GM12878 (cell line): ENCODE results near the gene KRT32. TPM values are rescaled to one million over a fixed set of nuclear protein-coding genes. Genes with fewer than 3 reads are reported as not detected.

Experiments used
- ATAC-seq: fragments of 200-7000 bp; cut with Tn5 transposase; 3 replicates; pipeline ENCODE4 v1.9.1; 2020; ENCODE audit warnings: mild to moderate bottlenecking, moderate library complexity
- BruUV-seq: library from RNA; stranded (reverse); fragments of 400-500 nt; replicated peaks from 2 replicates; lab custom pipeline; 2021; lab: Mats Ljungman, UMichigan
- CTCF ChIA-PET: fragments of 300-600 bp; sonication (Branson Sonifier 250); formaldehyde crosslinking; extraction: SDS; loops from one replicate; lab custom pipeline; 2021; ENCODE audit warnings: inconsistent platforms; lab: Yijun Ruan, JAX
- POLR2A ChIA-PET: fragments of 350-600 bp; formaldehyde crosslinking; extraction: SDS; loops from one replicate; lab custom pipeline; 2021; ENCODE audit warnings: inconsistent platforms; lab: Charles Lee
- RAD21 ChIA-PET: fragments of 300-600 bp; sonication (Branson Sonifier 250); formaldehyde crosslinking; loops from one replicate; lab custom pipeline; 2023; ENCODE audit warnings: antibody characterized with exemption; ENCODE audit not compliant: unreplicated experiment; lab: Charles Lee
- SMC1A ChIA-PET: fragments of 300-600 bp; sonication (Branson Sonifier 250); formaldehyde crosslinking; loops from one replicate; lab custom pipeline; 2023; ENCODE audit not compliant: unreplicated experiment, uncharacterized antibody; lab: Charles Lee
- DNase-seq: peaks from one replicate; pipeline ENCODE4 v3.0.0-alpha.2; 2011; ENCODE audit warnings: low read depth, low spot score
- FAIRE-seq: peaks from 3 replicates; lab custom pipeline; 2011; peaks lifted over from hg19 to GRCh38; lab: Jason Lieb, UNC
- H2AFZ ChIP-seq: 2 replicates; pipeline ENCODE4 v1.6.0; 2011; ENCODE audit warnings: low read depth, low read length, control low read depth; ENCODE audit not compliant: control insufficient read depth
- H3K27ac ChIP-seq: 2 replicates; pipeline ENCODE4 v1.5.1; 2011; ENCODE audit warnings: control low read depth; ENCODE audit not compliant: control insufficient read depth, insufficient read depth
- H3K27me3 ChIP-seq, 2 experiments: replicated peaks in 1 of 2; 2 replicates each; pipeline versions ENCODE4 v1.6.0 to v1.6.1; 2011; ENCODE audit warnings: low read length in 1 of 2; ENCODE audit not compliant: control insufficient read depth in 2 of 2, insufficient read depth in 2 of 2
- H3K36me3 ChIP-seq, 2 experiments: 2 replicates each; pipeline ENCODE4 v1.5.1; 2011; ENCODE audit warnings: low read length in 1 of 2; ENCODE audit not compliant: control insufficient read depth in 2 of 2, insufficient read depth in 2 of 2
- H3K4me1 ChIP-seq: 2 replicates; pipeline ENCODE4 v1.6.1; 2011; ENCODE audit warnings: mild to moderate bottlenecking, low read length, moderate library complexity, mixed read lengths; ENCODE audit not compliant: control insufficient read depth, insufficient read depth
- H3K4me2 ChIP-seq: 2 replicates; pipeline ENCODE4 v1.6.0; 2011; ENCODE audit warnings: control low read depth; ENCODE audit not compliant: control insufficient read depth, insufficient read depth
- H3K4me3 ChIP-seq: fragments of 200-600 bp; sonication (generic); 2 replicates; pipeline ENCODE4 v1.5.1; 2016
- H3K79me2 ChIP-seq: 2 replicates; pipeline ENCODE4 v1.6.0; 2011; ENCODE audit warnings: low read length; ENCODE audit not compliant: control insufficient read depth, insufficient read depth
- H3K9ac ChIP-seq: 2 replicates; pipeline ENCODE4 v1.8.0; 2011; ENCODE audit warnings: low read length, control low read depth, mixed read lengths; ENCODE audit not compliant: control insufficient read depth, insufficient read depth
- H3K9me3 ChIP-seq: replicated peaks from 3 replicates; pipeline ENCODE4 v1.5.1; 2011; ENCODE audit warnings: mild to moderate bottlenecking, low read length; ENCODE audit not compliant: control insufficient read depth, insufficient read depth
- H4K20me1 ChIP-seq: 2 replicates; pipeline ENCODE4 v1.6.0; 2011; ENCODE audit not compliant: control insufficient read depth, insufficient read depth
- ATF7 ChIP-seq: fragments of 450-650 bp; IDR thresholded peaks from 2 replicates; pipeline ENCODE4 v1.6.1; 2016; ENCODE audit warnings: low read depth, mild to moderate bottlenecking
- HCFC1 ChIP-seq: fragments of 150-350 bp; IDR thresholded peaks from 2 replicates; pipeline ENCODE4 v1.6.1; 2014; ENCODE audit warnings: low read length
- IRF4 ChIP-seq: IDR thresholded peaks from 2 replicates; pipeline ENCODE4 v1.6.1; 2011; ENCODE audit warnings: low read depth, low read length
- ZBTB11 ChIP-seq: fragments of 450-650 bp; formaldehyde crosslinking; IDR thresholded peaks from 2 replicates; pipeline ENCODE4 v1.5.0; 2022; ENCODE audit warnings: mild to moderate bottlenecking, missing genetic modification characterization
- WGBS: methylation state at CpG from one replicate; pipeline ENCODE4 v1.1.6; 2016; ENCODE audit warnings: low lambda C conversion rate; ENCODE audit not compliant: insufficient replicate concordance, insufficient coverage; ENCODE audit errors: missing lambda C conversion rate; 5-methylcytosine and 5-hydroxymethylcytosine counted together
- in situ Hi-C: fragments of 300-500 bp; cut with MboI; formaldehyde crosslinking; loops from 9 replicates; pipeline ENCODE4 v1.14.3; 2018; ENCODE audit warnings: mixed read lengths
- intact Hi-C: fragments of 100-400 bp; cut with micrococcal nuclease; formaldehyde crosslinking; loops from one replicate; pipeline ENCODE4 v1.14.2; 2022; ENCODE audit not compliant: unreplicated experiment
- polyA plus RNA-seq, 11 experiments: library from polyadenylated mRNA; depleted of rRNA in 4 of 11; unstranded in 6 of 11; stranded (reverse) in 5 of 11; fragments of >200 nt; fragmentation: Nextera tagmentation in 4 of 11; fragmentation: Illumina TruSeq in 1 of 11; extraction: Ambion mirVana in 4 of 11; extraction: Trizol in 1 of 11; gene quantifications; 1 replicate in 1 of 11; 2 replicates in 10 of 11; pipeline versions ENCODE4 v1.2.1 to v1.2.3, GENCODE V29; 2011 to 2016; ENCODE audit warnings: inconsistent platforms in 2 of 11, missing spikeins in 2 of 11, low read depth in 1 of 11
- total RNA-seq, 4 experiments: library from RNA; depleted of rRNA in 3 of 4; stranded (reverse); fragments of >200 nt in 3 of 4; fragmentation: Illumina TruSeq in 1 of 4; extraction: Trizol in 1 of 4; gene quantifications; 2 replicates each; pipeline versions ENCODE4 v1.2.1 to v1.2.3, GENCODE V29; 2013 to 2021

Gene KRT32
- total and polyA plus RNA-seq, 10 of the 15 experiments (the other 5 are each of a cell fraction or from before 2014, with no cell fraction given), result not detected

GRCh38 chr17:41478237-41478636 lies 11.1 kb upstream of the KRT32 start:
- H3K4me3 ChIP-seq, result no peak overlapping the region
- ATAC-seq (no peak), DNase-seq (no peak)
- no TSS peak for BruUV-seq
- CTCF ChIA-PET, result interaction anchor here (1.0 kb wide), 1 partner anchor 11 kb away, joined by 3 read pairs; the partner anchor contains the start of gene KRT32
- H2AFZ ChIP-seq, result no peak overlapping the region
- no peak overlapping the region for H3K9ac ChIP-seq
- H3K27me3 ChIP-seq, result 0 out of 4 replicates have a peak, but pooled peaks cover 1 to 3% of the 10 kb centered on the region in 2 experiments
- TF ChIP-seq HCFC1 (no peak), IRF4 (no peak)
- TF ChIP-seq, all 136 proteins: peak for 0
- Histone ChIP-seq H4K20me1 (no peaks in the 10 kb centered on the region), H3K4me2 (no peak overlapping the region), H3K36me3 (no peaks in the 10 kb centered on the region), H3K4me1 (no peaks in the 10 kb centered on the region; the same call in 1 of the 2 replicates), H3K27ac (no peak overlapping the region), H3K9me3 (no peaks in the 10 kb centered on the region), H3K79me2 (no peaks in the 10 kb centered on the region)
- POLR2A ChIA-PET, result no interaction called here
- RAD21 ChIA-PET, result no interaction called here
- FAIRE-seq, result no peak
- 28% methylated on average over 8 of the region's 8 CpGs for WGBS
- in situ Hi-C loops, result no loop called here
- intact Hi-C loops, result no loop called here
- SMC1A ChIA-PET, result no interaction called here

GRCh38 chr17:41476866-41477815 lies 10.0 kb upstream of the KRT32 start:
- Histone ChIP-seq H3K27me3 (0 out of 4 replicates have a peak, but pooled peaks cover 1 to 3% of the 10 kb centered on the region in 2 experiments), H3K36me3 (no peaks in the 10 kb centered on the region), H3K4me1 (no peaks in the 10 kb centered on the region; the same call in 1 of the 2 replicates), H3K79me2 (no peaks in the 10 kb centered on the region), H3K4me2 (no peak overlapping the region), H3K9me3 (no peaks in the 10 kb centered on the region), H4K20me1 (no peaks in the 10 kb centered on the region), H3K9ac (no peak overlapping the region), H3K27ac (no peak overlapping the region), H3K4me3 (no peak overlapping the region), H2AFZ (no peak overlapping the region)
- TF ChIP-seq ZBTB11 (CRISPR knock-in tag) (no peak), ATF7 (no peak)
- no TSS peak for BruUV-seq
- DNase-seq (no peak), FAIRE-seq (no peak), ATAC-seq (no peak)
- in situ Hi-C loops (no loop called here), intact Hi-C loops (no loop called here)
- ChIA-PET SMC1A (no interaction called here), CTCF (no interaction called here), RAD21 (no interaction called here), POLR2A (no interaction called here)
- 29% methylated on average over 22 of the region's 22 CpGs for WGBS
